HG03558 (cell line): ENCODE data around the gene NEXMIF.
"Not testable (repeated sequence)": the region's sequence is repeated elsewhere in the genome, so short reads cannot be mapped to it uniquely, and the experiment has no call there.

ENCODE experiments used
- ATAC-seq: cut with Tn5 transposase; IDR thresholded peaks from one replicate; pipeline ENCODE4 v1.9.1; 2021; ENCODE audit warnings: moderate number of reproducible peaks; ENCODE audit not compliant: unreplicated experiment; ENCODE audit errors: extremely low read depth

Gene NEXMIF

DNA sequence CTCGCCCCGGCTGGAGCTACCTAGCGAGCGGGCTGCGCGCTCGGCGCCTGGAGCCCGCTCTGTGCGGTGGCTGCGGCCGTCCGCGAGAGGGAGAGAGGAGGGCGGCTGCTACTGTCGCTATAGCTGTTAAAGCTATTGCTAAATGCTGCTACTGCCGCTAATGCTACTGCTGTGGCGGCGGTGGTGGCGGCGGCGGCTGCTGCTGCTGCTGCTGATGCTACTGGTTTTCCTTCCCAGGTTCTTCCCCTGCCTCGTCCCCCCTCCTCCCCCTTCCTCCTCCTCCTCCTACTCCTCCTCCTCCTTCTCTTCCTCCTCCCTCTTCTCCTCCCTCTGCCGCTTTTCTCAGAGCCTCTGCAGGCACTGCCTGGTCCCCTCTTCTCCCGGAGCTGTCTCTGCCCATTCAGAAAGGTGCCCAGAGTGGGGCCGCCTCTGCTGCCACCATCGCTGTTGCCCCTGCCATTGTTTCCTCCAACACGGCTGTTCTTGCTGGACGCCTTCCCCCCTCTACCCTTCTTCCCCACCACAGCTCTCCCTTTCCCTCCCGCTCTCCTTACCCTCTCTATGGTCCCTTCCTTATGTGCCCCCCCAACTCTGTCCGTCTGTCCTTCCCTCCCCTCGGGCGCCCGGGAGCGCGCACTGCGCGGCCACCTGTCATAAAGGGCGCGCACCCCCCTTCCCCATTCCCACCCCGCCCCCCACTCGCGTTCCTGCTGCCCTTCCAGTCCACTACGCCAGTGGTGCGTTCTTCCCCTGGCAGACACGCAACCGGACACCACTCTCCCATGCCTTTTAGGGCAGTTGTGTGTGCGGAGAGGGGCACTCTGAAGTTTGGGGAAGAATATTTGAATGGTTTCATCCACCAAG, at the start of gene NEXMIF:
NEXMIF (minus strand) TSS at position 228 of the 864 bp plus-strand sequence.
- no peak for ATAC-seq

DNA sequence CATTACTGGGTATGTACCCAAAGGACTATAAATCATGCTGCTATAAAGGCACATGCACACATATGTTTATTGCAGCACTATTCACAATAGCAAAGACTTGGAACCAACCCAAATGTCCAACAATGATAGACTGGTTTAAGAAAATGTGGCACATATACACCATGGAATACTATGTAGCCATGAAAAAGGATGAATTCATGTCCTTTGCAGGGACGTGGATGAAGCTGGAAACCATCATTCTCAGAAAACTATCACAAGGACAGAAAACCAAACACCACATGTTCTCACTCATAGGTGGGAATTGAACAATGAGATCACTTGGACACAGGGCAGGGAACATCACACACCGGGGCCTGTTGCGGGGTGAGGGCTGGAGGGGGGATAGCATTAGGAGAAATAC, 36.7 kb upstream of the NEXMIF start:
- ATAC-seq, result not testable (repeated sequence)

DNA sequence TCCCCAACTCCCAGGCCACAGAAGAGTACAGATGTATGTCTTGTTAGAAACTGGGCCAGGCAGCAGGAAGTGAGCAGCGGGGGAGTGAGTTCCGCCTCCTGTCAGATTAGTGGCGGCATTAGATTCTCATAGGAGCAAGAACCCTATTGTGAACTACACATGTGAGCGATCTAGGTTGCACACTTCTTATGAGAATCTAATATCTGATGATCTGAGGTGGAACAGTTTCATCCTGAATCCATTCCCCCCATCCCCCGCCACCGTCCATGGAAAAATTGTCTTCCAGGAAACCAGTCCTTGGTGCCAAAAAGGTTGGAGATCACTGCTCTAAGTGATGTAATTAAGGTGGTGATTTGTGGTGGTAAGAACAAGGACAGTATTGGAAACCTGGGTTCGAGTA, 24.5 kb upstream of the NEXMIF start:
- no peak for ATAC-seq

DNA sequence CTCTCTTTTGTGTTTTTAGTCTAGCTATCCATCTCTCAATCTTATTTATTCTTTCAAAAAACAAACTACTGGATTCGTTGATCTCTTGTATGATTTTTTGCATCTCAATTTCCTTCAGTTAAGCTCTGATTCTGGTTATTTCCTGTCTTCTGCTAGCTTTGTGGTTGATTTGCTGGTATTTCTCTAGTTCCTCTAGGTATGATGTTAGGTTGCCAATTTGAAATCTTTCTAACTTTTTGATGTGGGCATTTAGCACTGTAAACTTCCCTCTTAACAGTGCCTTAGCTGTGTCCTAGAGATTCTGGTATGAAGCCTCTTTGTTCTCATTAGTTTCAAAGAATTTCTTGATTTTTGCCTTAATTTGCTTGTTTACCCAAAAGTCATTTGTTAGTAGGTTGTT, 15.2 kb upstream of the NEXMIF start:
- no peak for ATAC-seq

DNA sequence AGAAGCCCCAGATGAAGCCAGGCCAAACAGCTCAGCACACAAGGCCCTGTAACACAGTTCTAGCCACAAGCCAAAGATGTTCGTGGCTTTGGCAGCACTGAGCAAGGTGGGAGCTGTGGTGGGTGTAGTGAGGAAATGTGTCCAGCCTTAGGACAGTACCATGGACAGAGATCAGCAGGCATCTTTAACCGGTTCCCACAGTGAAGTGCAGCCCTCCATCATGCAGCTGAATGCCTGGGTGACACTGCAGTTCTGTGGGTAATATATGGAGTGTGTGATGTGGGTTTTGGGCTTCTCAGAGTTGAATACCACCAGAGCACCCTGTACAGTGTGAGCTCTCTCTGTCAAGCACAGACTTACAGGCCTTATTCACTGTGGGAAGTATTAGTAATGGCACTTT, 6.0 kb upstream of the NEXMIF start:
- ATAC-seq, result no peak

DNA sequence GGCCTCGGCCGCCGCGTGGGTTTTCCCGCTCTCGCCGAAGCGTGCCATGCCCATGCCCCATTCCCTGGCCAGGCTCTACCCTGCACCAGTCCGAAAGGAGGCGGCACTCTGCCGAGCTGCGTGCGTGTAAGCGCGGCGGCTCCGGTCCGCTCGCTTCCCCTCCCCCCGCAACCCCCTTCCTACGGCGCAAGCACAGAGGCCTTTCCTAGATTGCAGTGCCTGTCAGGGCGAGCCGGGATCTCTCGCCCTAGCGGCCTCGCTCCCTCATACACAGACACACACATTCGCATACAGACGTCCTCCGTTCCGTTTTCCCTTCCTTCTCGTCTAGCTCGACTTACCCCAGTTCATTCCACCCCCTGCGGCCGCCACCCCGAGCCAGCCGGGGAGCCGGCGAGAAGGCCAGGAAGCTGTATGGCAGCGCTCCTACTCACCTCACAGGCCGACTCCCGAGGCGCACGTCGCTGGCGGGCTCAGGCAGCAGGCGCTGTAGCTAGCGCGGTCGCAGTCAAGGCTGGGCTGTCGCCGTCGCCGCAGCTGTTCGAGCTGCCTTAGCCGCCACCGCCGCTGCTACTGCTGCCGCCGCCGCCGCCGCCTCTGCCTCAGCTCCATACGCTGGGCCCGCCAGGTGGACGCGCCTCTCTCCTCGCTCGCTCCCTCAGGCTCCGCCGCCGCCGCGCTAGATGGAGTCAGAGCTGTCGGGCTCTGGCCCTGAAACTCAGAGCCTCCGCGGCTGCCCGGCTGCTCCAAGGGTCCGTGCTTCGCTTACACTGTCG, 615 bp downstream of the NEXMIF start:
- no peak for ATAC-seq

DNA sequence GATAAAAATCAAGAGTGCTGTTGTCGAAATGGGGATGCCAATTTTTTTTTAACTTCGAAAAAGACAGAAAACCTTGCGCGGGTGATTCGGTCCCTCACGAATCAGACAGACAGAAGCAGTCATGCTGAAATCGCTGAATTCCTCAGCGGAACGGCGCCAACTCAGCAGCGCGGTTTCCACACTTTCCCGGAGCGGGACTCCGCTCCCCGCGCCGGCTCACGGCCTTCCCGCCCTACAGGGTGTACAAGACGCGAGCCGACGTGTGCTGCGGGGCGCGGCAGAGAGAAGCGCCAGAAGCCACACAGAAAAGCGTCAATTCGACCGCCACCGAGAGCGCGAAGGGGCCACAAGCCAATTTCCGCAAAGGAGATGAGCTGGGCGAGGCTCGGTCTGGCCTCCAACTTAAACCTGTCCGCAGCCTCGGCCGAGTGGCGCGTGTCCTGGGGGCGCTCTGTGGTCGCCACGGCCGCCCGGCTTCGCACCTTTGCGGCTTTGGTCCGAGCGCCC, 1.3 kb downstream of the NEXMIF start:
- ATAC-seq, result no peak

DNA sequence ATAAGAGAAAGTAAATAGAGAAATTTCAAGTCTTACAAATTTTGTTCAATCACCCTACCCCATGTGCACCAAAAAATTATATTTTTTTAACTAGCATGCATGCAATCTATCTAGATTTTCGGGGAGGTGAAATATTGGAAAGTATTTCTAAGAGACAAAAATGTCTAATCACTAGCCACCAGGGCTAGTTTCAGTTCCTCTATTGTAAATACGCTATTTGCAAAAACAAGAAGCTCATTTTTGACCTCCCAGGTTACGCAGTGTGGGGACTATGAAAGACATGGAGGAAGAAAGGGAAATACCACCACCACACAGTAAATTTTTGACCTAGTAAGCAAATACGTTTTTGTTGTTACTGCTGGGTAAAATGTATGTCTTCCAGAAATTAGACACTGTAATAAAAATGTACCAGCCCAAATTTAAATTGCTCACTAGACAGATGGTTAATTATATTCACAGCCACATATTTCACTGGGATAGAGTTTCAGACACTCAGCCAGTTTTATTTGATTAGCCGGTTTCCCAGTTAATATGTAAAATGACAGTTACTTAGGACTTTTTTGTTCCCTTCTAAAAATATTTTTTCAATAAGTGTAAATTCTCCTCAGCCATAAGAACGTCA, 2.2 kb downstream of the NEXMIF start:
- peak; percentile 89 for ATAC-seq

DNA sequence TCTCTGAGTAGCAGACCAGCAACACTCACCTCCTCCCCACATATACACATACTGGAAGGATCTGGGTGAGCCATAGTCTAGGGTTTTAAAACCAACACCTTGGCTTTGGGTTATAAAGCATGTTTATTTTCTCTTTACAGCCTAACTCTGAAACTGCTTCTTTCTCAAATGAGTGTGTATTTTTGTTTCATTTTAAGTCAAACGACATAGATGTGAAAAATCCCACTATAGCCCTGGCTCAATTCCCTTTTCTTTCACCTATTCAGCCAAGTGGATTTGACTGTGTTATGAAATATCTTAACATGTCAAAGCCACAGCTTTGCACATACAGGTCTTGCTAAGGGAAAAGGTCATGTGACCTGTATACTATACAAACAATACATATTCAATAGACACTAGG, 13.8 kb downstream of the NEXMIF start:
- ATAC-seq, result no peak

DNA sequence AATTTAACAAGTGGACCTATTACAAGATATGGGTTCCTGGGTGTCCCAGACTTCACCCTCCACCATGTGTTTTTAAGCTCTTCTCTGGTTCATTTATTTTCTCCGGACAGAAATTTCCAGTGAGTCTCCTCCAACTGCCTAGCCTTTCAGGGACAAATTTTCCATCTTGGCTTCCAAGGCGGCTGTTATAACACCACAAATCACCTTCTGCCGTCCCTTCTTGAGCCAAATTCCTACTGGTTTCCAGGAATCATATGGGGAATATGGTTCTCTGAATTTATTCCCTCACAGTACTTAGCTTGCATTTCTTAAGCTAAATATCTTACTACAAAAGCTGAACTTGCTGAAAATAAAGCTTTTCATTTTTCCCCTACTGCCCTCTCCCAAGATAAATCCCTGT, 18.8 kb downstream of the NEXMIF start:
- ATAC-seq, result no peak

DNA sequence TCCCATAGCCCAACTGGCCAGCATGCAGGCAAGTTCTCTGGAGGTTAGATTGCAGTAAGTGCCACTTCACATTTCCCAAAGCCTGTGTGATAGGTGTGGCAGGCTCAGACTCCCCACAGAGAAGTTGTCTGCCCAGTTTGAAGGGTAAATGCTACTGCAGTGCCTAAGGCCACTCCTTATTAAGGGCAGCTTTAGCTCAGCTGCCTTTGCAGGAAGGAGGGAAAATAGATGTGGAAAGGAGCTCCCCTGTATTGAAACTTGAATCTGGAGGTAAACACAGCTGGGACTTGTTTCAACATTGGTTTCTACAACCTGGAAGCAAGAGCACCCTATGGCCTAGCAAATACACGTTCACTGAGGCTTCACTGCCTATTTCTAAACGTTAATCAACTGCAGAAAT, 22.4 kb downstream of the NEXMIF start:
- ATAC-seq, result no peak

DNA sequence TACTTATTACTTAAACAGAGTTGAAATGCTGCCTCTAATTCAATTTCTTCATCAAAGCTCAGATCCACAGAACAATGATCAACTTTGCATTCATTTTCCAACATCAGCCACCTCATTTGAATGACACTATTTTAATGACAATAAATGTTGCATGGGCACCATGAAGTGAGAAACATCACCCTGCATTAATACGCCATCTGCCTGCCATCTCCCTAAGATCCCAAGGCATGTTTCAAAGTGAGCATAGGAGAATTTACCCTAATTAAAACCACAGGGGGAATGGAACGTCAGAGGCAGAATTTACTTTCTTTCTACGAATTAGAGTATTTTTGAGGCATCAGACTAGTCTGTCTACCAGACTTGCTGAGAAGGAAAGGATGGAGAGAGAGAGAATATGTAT, 32.7 kb downstream of the NEXMIF start:
- ATAC-seq, result no peak

DNA sequence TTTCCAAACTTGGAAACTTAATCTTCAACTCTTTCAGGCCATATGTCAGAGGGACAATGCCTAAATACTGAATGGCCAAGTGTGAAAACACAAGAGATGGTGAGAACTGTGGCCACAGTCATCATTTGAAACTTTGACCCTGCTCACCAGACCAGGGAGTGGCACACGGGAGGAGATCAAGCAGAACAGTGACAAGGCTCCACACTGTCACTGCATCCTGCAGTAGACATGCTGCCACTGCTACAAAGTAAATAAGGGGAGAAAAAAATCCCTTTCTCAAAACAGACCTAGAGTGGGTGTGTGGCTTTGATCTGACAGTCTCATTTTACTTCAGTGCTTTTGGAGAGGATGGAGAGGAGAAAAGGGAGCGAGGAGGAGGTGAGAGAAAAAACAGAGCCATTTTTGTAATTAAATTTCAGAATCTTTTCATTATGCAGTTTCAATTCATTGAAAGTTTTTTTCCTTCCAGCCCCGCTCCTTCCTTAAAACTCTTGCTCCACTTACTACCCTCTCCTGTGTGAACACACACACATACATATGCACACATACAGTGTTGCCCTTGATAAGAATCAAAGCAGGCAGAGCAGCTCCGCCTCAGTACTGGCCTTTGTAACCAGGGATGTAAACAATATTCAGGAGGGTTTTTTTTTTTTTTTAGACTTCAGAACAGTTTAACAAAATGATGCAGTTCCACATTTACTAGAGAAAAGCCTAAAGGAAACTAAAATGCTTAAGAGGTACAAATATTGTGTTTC, 34.4 kb downstream of the NEXMIF start:
- peak; percentile 56 for ATAC-seq

DNA sequence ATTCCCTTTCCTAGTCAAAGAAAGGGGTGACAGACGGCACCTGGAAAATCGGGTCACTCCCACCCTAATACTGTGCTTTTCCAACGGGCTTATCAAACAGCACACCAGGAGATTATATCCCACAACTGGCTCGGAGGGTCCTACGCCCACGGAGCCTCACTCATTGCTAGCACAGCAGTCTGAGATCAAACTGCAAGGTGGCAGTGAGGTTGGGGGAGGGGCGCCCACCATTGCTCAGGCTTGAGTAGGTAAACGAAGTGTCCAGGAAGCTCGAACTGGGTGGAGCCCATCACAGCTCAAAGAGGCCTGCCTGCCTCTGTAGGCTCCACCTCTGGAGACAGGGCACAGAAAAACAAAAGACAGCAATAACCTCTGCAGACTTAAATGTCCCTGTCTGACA, 42.9 kb downstream of the NEXMIF start:
- ATAC-seq, result not testable (repeated sequence)

DNA sequence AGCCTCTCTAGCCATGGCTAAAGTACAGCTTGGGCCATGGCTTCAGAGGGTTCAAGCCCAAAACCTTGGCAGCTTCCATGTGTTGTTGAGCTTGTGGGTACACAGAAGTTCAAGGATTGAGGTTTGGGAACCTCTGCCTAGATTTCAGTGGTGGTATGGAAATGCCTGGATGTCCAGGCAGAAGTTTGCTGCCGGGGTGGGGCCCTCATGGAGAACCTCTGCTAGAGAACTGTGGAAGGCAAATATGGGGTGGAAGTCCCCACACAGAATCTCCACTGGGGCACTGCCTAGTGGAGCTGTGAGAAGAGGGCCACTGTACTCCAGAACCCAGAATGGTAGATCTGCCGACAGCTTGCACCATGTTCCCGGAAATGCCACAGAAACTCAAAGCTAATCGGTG, 59.5 kb downstream of the NEXMIF start:
- no peak for ATAC-seq

DNA sequence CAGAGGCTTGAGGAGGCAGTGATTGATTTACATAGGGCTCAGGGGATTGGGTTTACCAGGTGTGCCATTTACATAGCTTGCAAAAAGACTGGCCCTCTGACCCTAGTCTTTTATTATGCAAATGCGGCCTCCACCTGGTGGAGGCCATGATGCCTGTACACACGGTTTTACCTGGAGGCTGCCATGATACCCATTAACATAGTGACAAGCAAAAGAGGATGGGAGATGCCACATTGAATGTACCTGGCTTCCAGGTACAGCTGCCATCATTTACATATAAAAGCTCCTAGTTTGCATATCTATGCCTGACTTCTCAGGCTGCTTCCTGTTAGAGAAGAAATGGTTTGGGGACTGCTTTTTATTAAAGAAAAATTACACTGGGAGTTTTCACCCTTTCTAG, 72.0 kb downstream of the NEXMIF start:
- ATAC-seq, result no peak

DNA sequence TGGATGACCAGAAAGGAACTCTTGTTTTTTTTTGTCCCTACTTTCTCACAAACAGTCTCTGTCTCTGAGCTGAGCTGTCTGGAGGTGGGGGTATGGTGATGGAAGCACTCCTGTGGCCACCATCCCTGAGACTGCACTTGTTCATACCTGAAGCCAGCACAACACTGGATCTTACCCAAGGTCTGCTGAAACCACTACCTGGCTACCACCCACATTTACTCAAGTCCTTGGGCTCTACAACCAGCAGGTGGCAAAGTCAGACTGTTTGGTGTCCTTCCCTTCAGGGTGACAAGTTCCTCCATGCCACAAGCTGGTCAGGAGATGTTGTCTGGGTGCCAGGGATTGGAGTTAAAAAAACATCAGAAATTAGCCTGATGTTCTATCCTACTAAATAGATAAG, 89.7 kb downstream of the NEXMIF start:
- ATAC-seq, result no peak

DNA sequence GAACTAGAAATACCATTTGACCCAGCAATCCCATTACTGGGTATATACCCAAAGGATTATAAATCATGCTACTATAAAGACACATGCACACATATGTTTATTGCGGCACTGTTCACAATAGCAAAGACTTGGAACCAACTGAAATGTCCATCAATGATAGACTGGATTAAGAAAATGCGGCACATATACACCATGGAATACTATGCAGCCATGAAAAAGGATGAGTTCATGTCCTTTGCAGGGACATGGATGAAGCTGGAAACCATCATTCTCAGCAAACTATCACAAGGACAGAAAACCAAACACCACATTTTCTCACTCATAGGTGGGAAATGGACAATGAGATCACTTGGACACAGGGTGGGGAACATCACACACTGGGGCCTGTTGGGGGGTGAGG, 105.5 kb downstream of the NEXMIF start:
- not testable (repeated sequence) for ATAC-seq

DNA sequence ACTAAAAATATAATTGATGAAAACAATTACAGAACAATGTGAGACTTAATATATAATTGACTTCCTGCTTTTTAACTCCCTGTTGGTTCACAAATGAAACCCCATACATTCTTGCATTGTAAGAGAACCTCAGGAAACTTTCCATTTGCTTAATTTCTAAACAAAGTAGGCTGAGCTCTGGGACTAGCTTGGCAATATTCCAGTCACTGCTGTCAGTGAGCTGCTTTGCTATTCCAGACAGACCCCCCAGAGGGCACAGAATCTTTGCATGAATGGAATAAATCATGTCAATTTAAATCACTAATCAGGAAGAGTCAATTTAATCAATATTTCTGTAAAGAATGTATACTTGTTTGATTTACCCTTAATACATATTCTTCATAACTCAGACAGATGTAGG, 110.6 kb downstream of the NEXMIF start:
- no peak for ATAC-seq

DNA sequence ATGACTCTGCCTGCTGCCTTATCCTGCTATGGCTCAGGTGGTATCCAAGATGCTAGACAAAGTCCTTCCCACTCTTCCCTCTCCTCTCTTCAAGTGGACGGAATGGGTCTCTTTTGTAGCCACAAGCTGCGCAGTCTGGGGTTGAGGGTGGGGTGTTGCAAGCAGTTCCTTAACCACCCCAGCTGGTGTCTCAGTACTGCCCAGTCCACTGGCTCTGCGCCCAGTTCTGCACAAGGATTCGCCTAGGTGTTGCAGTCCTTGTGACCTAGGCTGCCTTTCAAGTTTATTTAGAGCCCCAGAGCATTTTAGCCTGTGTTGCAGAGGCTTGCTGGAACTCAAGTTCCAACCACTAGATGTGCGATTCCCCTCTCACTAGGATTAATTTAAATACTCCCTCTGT, 120.7 kb downstream of the NEXMIF start:
- ATAC-seq, result no peak
